K562 (cell line): Measurements from ENCODE around the gene CD207. TPM values are rescaled to one million over a fixed set of nuclear protein-coding genes. Genes with fewer than 3 reads are reported as not detected.

Experiments used
- ATAC-seq: fragments of 200-7000 bp; cut with Tn5 transposase; 3 replicates; pipeline ENCODE4 v1.9.1; 2020; ENCODE audit warnings: moderate library complexity
- BruUV-seq: library from RNA; stranded (reverse); fragments of 400-500 nt; replicated peaks from 2 replicates; lab custom pipeline; 2021; lab: Mats Ljungman, UMichigan
- CTCF ChIA-PET: fragments of 300-600 bp; formaldehyde crosslinking; extraction: SDS; loops from one replicate; lab custom pipeline; 2021; ENCODE audit warnings: low intra/inter-chr PET ratio; lab: Yijun Ruan, JAX
- POLR2A ChIA-PET: fragments of 300-600, 350-650 bp; sonication (Branson Sonifier 250); formaldehyde crosslinking; extraction: SDS; loops from one replicate; lab custom pipeline; 2021; ENCODE audit warnings: antibody characterized with exemption, inconsistent platforms; lab: Yijun Ruan, JAX
- DNase-seq, 4 experiments: peaks; one replicate each; pipeline versions ENCODE4 v3.0.0 to v3.0.0-alpha.2; 2011 to 2018; ENCODE audit warnings: low spot score in 3 of 4, mixed read lengths in 3 of 4; ENCODE audit errors: extremely low read depth in 1 of 4
- FAIRE-seq: peaks from 2 replicates; lab custom pipeline; 2011; peaks lifted over from hg19 to GRCh38; lab: Jason Lieb, UNC
- H2AFZ ChIP-seq: 2 replicates; pipeline ENCODE4 v1.6.0; 2011; ENCODE audit warnings: low read depth, low read length, control low read depth, inconsistent platforms
- H3K27ac ChIP-seq: fragments of 200-600 bp; 3 replicates; pipeline ENCODE4 v1.8.0; 2011; ENCODE audit warnings: low read depth, mild to moderate bottlenecking, control low read depth, inconsistent platforms, low read length, moderate library complexity, mixed read lengths; ENCODE audit errors: extremely low read depth
- H3K27me3 ChIP-seq, 2 experiments: fragments of 300-600 bp in 1 of 2; 2 replicates in 1 of 2; 3 replicates in 1 of 2; pipeline versions ENCODE4 v1.6.0 to v1.8.0; 2011; ENCODE audit warnings: inconsistent platforms in 2 of 2, low read length in 2 of 2, mild to moderate bottlenecking in 1 of 2, mixed read lengths in 1 of 2, moderate library complexity in 1 of 2; ENCODE audit not compliant: control insufficient read depth in 2 of 2, insufficient read depth in 2 of 2
- H3K36me3 ChIP-seq: fragments of 300-600 bp; 3 replicates; pipeline ENCODE4 v1.8.0; 2011; ENCODE audit warnings: mild to moderate bottlenecking, low read length, inconsistent platforms; ENCODE audit not compliant: control insufficient read depth, insufficient read depth
- H3K4me1 ChIP-seq, 2 experiments: fragments of 200-600 bp in 1 of 2; replicated peaks in 1 of 2; 2 replicates in 1 of 2; 3 replicates in 1 of 2; pipeline versions ENCODE4 v1.5.1 to v1.8.0; 2011; ENCODE audit warnings: inconsistent platforms in 2 of 2, low read length in 2 of 2, mild to moderate bottlenecking in 1 of 2, mixed read lengths in 1 of 2, moderate library complexity in 1 of 2; ENCODE audit not compliant: control insufficient read depth in 2 of 2, insufficient read depth in 2 of 2
- H3K4me2 ChIP-seq: 2 replicates; pipeline ENCODE4 v1.6.1; 2011; ENCODE audit warnings: low read length, control low read depth, inconsistent platforms, mixed read lengths; ENCODE audit not compliant: insufficient read depth
- H3K4me3 ChIP-seq: fragments of 200-600 bp; sonication (generic), shearing (Covaris generic); 2 replicates; pipeline ENCODE4 v1.5.1; 2016; ENCODE audit warnings: control low read depth, inconsistent platforms
- H3K79me2 ChIP-seq: fragments of 200-600 bp; 3 replicates; pipeline ENCODE4 v1.8.0; 2011; ENCODE audit warnings: low read length, inconsistent platforms; ENCODE audit not compliant: control insufficient read depth, insufficient read depth
- H3K9ac ChIP-seq, 2 experiments: 2 replicates each; pipeline versions ENCODE4 v1.6.0 to v1.6.1; 2011; ENCODE audit warnings: low read depth in 2 of 2, low read length in 2 of 2, control low read depth in 1 of 2, inconsistent platforms in 1 of 2, mild to moderate bottlenecking in 1 of 2, mixed read lengths in 1 of 2; ENCODE audit not compliant: insufficient read depth in 1 of 2
- H3K9me1 ChIP-seq: one replicate; pipeline ENCODE4 v1.6.0; 2011; ENCODE audit warnings: inconsistent platforms, mild to moderate bottlenecking, low read length, moderate library complexity; ENCODE audit not compliant: control insufficient read depth, insufficient read depth
- H3K9me3 ChIP-seq: replicated peaks from 2 replicates; pipeline ENCODE4 v1.5.1; 2011; ENCODE audit warnings: low read depth, low read length, inconsistent platforms; ENCODE audit not compliant: control insufficient read depth, insufficient read depth
- H4K20me1 ChIP-seq: replicated peaks from 2 replicates; pipeline ENCODE4 v1.6.1; 2011; ENCODE audit warnings: low read length, inconsistent platforms, mixed read lengths; ENCODE audit not compliant: control insufficient read depth, insufficient read depth
- HNRNPL ChIP-seq: fragments of 200-400 bp; formaldehyde crosslinking; IDR thresholded peaks from 2 replicates; pipeline ENCODE4 v1.6.1; 2017; ENCODE audit warnings: low read depth, mild to moderate bottlenecking, low read length
- JUND ChIP-seq, 2 experiments: IDR thresholded peaks; 2 replicates in 1 of 2; 3 replicates in 1 of 2; pipeline ENCODE4 v1.6.1; 2011; ENCODE audit warnings: borderline replicate concordance in 2 of 2, low read depth in 2 of 2, low read length in 2 of 2, improper control_type of control experiment in 1 of 2, missing biosample characterization in 1 of 2, missing genetic modification characterization in 1 of 2, missing genetic modification reagents in 1 of 2
- PHB2 ChIP-seq: fragments of 450-650 bp; IDR thresholded peaks from 2 replicates; pipeline ENCODE4 v1.6.1; 2017; ENCODE audit warnings: low read depth
- SAFB ChIP-seq: fragments of 200-400 bp; formaldehyde crosslinking; IDR thresholded peaks from 2 replicates; pipeline ENCODE4 v1.6.1; 2017; ENCODE audit warnings: low read depth, low read length, borderline replicate concordance
- SRSF1 ChIP-seq: fragments of 200-400 bp; formaldehyde crosslinking; IDR thresholded peaks from 2 replicates; pipeline ENCODE4 v1.6.1; 2017; ENCODE audit warnings: mild to moderate bottlenecking, low read depth, low read length, moderate library complexity
- TFAM ChIP-seq: fragments of 250-450 bp; sonication (Bioruptor Pico); conservative IDR thresholded peaks from 2 replicates; pipeline ENCODE4 v1.5.0; 2021; ENCODE audit warnings: mild to moderate bottlenecking, moderate library complexity
- ZBTB8A ChIP-seq: fragments of 450-650 bp; IDR thresholded peaks from 2 replicates; pipeline ENCODE4 v1.6.1; 2018; ENCODE audit warnings: mild to moderate bottlenecking, moderate library complexity; ENCODE audit not compliant: partially characterized antibody
- WGBS: fragments of 100-300 bp; shearing (Covaris generic); methylation state at CpG from one replicate; pipeline ENCODE4 v1.1.6; 2016; ENCODE audit warnings: low coverage, mixed read lengths; ENCODE audit not compliant: insufficient coverage; ENCODE audit errors: missing lambda C conversion rate; 5-methylcytosine and 5-hydroxymethylcytosine counted together
- in situ Hi-C: fragments of 300-500 bp; cut with MboI; formaldehyde crosslinking; loops from 4 replicates; pipeline ENCODE4 v1.15.0; 2018; ENCODE audit warnings: inconsistent platforms, mixed read lengths
- intact Hi-C: fragments of 100-400 bp; cut with micrococcal nuclease; formaldehyde crosslinking; loops from 2 replicates; pipeline ENCODE4 v1.14.2; 2022
- polyA plus RNA-seq, 8 experiments: library from polyadenylated mRNA; depleted of rRNA in 4 of 8; stranded (reverse) in 5 of 8; unstranded in 3 of 8; fragments of >200 nt; fragmentation: Nextera tagmentation in 2 of 8; fragmentation: Illumina TruSeq in 1 of 8; extraction: Ambion mirVana in 2 of 8; extraction: Trizol in 1 of 8; gene quantifications; 2 replicates each; pipeline versions ENCODE4 v1.2.1 to v1.2.3, GENCODE V29; 2011 to 2014; ENCODE audit warnings: inconsistent platforms in 1 of 8, missing spikeins in 1 of 8
- total RNA-seq, 7 experiments: library from RNA; depleted of rRNA in 6 of 7; stranded (reverse); fragments of >200 nt in 6 of 7; fragmentation: Illumina TruSeq in 2 of 7; extraction: Trizol in 2 of 7; gene quantifications; 2 replicates each; pipeline versions ENCODE4 v1.2.1 to v1.2.3, GENCODE V29; 2011 to 2021; ENCODE audit warnings: low replicate concordance in 1 of 7
- TF ChIP-seq, protein P1 (sequence below): fragments of 250-450 bp; sonication (Bioruptor Pico); IDR thresholded peaks from 2 replicates; pipeline ENCODE4 v1.5.0; 2021
- TF ChIP-seq, protein P2 (sequence below): fragments of 150-350 bp; IDR thresholded peaks from 2 replicates; pipeline ENCODE4 v1.6.1; 2014; ENCODE audit warnings: low read depth, mild to moderate bottlenecking, low read length, borderline replicate concordance
- TF ChIP-seq, protein P3 (sequence below): IDR thresholded peaks from 2 replicates; pipeline ENCODE4 v1.6.1; 2011; ENCODE audit warnings: borderline replicate concordance, low read depth, mild to moderate bottlenecking, moderate library complexity, low read length; ENCODE audit not compliant: insufficient read depth, poor library complexity, severe bottlenecking
- TF ChIP-seq, protein P4 (sequence below): fragments of 250-450 bp; sonication (Bioruptor Pico); IDR thresholded peaks from 2 replicates; pipeline ENCODE4 v1.5.0; 2021
- TF ChIP-seq, protein P5 (sequence below): fragments of 250-450 bp; sonication (Bioruptor Pico); IDR thresholded peaks from 2 replicates; pipeline ENCODE4 v1.8.0; 2021; ENCODE audit warnings: moderate library complexity, mild to moderate bottlenecking, inconsistent platforms

Gene CD207
- total and polyA plus RNA-seq, 9 of the 15 experiments (the other 6 are each of a cell fraction or from before 2014, with no cell fraction given), result not detected

DNA sequence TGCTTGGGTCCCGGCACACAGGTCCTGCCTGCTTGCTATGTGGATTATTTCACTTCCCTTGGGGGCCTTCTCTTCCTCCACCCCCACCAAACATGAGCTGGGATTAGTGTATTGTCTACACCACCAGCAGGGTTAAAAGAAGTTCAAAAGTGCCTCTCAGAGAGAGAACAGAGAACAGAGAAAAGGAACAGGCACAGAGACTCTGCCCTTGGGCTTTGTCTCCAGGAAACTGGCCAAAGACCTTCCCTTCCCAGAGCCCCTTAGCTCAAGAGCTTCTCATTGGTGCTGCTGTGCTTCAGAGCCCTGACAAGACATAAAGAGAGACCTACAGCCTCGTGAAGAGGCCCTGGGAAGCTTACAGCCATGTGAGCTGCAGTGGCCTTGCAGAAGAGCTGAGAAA is 38.1 kb downstream of the CD207 start:
- peaks cover 2 to 6% of the 10 kb centered on the region in 2 experiments; a peak in 2 of 5 replicates for H3K4me1 ChIP-seq
- ATAC-seq (no peak), FAIRE-seq (no peak), DNase-seq (no peak)
- H3K9me3 ChIP-seq, result no peaks in the 10 kb centered on the region
- H3K4me2 ChIP-seq, result no peak overlapping the region
- POLR2A ChIA-PET, result interaction anchor here (0.8 kb wide), 1 partner anchor 33 kb away, joined by 4 read pairs; no protein-coding TSS in a partner anchor
- H3K27me3 ChIP-seq, result peaks cover 16 to 25% of the 10 kb centered on the region in 2 experiments; a peak in 4 of 5 replicates
- WGBS, result 21% methylated on average over 2 of the region's 2 CpGs
- no peaks in the 10 kb centered on the region for H3K79me2 ChIP-seq
- CTCF ChIA-PET, result no interaction called here
- no peak overlapping the region for H3K27ac ChIP-seq
- H4K20me1 ChIP-seq, result no peaks in the 10 kb centered on the region
- H3K9ac ChIP-seq, result no peak overlapping the region
- in situ Hi-C loops (loop anchor here (25.0 kb wide), 1 partner anchor 485 kb away; the partner anchor contains the start of gene FAM136A), intact Hi-C loops (no loop called here)
- no peaks in the 10 kb centered on the region for H3K36me3 ChIP-seq
- H2AFZ ChIP-seq, result no peak overlapping the region
- H3K9me1 ChIP-seq, result no peaks in the 10 kb centered on the region
- BruUV-seq, result no TSS peak
- H3K4me3 ChIP-seq, result no peak overlapping the region
- TF ChIP-seq SAFB, result no peak
- TF ChIP-seq, protein P1, sequence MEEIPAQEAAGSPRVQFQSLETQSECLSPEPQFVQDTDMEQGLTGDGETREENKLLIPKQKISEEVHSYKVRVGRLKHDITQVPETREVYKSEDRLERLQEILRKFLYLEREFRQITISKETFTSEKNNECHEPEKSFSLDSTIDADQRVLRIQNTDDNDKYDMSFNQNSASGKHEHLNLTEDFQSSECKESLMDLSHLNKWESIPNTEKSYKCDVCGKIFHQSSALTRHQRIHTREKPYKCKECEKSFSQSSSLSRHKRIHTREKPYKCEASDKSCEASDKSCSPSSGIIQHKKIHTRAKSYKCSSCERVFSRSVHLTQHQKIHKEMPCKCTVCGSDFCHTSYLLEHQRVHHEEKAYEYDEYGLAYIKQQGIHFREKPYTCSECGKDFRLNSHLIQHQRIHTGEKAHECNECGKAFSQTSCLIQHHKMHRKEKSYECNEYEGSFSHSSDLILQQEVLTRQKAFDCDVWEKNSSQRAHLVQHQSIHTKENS (CRISPR knock-in tag), result no peak
- TF ChIP-seq PHB2, result no peak
- TF ChIP-seq SRSF1, result no peak
- no peak for TF ChIP-seq JUND (IDR thresholded peaks at IDR 0.05; ENCODE audit: borderline replicate concordance, low read depth, low read length)
- TF ChIP-seq JUND (tag; IDR thresholded peaks at IDR 0.05; ENCODE audit: borderline replicate concordance, low read depth, low read length), result no peak
- TF ChIP-seq, protein P2, sequence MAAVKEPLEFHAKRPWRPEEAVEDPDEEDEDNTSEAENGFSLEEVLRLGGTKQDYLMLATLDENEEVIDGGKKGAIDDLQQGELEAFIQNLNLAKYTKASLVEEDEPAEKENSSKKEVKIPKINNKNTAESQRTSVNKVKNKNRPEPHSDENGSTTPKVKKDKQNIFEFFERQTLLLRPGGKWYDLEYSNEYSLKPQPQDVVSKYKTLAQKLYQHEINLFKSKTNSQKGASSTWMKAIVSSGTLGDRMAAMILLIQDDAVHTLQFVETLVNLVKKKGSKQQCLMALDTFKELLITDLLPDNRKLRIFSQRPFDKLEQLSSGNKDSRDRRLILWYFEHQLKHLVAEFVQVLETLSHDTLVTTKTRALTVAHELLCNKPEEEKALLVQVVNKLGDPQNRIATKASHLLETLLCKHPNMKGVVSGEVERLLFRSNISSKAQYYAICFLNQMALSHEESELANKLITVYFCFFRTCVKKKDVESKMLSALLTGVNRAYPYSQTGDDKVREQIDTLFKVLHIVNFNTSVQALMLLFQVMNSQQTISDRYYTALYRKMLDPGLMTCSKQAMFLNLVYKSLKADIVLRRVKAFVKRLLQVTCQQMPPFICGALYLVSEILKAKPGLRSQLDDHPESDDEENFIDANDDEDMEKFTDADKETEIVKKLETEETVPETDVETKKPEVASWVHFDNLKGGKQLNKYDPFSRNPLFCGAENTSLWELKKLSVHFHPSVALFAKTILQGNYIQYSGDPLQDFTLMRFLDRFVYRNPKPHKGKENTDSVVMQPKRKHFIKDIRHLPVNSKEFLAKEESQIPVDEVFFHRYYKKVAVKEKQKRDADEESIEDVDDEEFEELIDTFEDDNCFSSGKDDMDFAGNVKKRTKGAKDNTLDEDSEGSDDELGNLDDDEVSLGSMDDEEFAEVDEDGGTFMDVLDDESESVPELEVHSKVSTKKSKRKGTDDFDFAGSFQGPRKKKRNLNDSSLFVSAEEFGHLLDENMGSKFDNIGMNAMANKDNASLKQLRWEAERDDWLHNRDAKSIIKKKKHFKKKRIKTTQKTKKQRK, result no peak
- TF ChIP-seq HNRNPL, result no peak
- TF ChIP-seq ZBTB8A, result no peak
- TF ChIP-seq, protein P3, sequence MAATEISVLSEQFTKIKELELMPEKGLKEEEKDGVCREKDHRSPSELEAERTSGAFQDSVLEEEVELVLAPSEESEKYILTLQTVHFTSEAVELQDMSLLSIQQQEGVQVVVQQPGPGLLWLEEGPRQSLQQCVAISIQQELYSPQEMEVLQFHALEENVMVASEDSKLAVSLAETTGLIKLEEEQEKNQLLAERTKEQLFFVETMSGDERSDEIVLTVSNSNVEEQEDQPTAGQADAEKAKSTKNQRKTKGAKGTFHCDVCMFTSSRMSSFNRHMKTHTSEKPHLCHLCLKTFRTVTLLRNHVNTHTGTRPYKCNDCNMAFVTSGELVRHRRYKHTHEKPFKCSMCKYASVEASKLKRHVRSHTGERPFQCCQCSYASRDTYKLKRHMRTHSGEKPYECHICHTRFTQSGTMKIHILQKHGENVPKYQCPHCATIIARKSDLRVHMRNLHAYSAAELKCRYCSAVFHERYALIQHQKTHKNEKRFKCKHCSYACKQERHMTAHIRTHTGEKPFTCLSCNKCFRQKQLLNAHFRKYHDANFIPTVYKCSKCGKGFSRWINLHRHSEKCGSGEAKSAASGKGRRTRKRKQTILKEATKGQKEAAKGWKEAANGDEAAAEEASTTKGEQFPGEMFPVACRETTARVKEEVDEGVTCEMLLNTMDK, result no peak
- no peak for TF ChIP-seq TFAM
- TF ChIP-seq, protein P4, sequence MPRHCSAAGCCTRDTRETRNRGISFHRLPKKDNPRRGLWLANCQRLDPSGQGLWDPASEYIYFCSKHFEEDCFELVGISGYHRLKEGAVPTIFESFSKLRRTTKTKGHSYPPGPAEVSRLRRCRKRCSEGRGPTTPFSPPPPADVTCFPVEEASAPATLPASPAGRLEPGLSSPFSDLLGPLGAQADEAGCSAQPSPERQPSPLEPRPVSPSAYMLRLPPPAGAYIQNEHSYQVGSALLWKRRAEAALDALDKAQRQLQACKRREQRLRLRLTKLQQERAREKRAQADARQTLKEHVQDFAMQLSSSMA, result no peak
- TF ChIP-seq, protein P5, sequence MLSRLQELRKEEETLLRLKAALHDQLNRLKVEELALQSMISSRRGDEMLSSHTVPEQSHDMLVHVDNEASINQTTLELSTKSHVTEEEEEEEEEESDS (CRISPR knock-in tag), result no peak
